ENCODE results near the gene DNAH8. TPM values are rescaled to one million over a fixed set of nuclear protein-coding genes. Genes with fewer than 3 reads are reported as not detected.

The DNAH8 gene
- total RNA-seq, 1 donor from 2014 or later: 0.05 TPM

- Mint-ChIP-seq H3K27me3 (ENCODE audit: low read depth) (peaks cover 53% of the 10 kb centered on the region), H3K27ac (ENCODE audit: unreplicated experiment) (no peak overlapping the region)
These were observed 261.8 kb downstream of the DNAH8 start for GRCh38 chr6:38976801-38977500.

GRCh38 chr6:38978139-38978704, 263.1 kb downstream of the DNAH8 start:
- no peak for DNase-seq (ENCODE audit: low read depth, low spot score)
- H3K4me1 Mint-ChIP-seq: no peaks in the 10 kb centered on the region
- no peaks in the 10 kb centered on the region for H3K36me3 Mint-ChIP-seq (ENCODE audit: low read depth)
- peaks cover 51% of the 10 kb centered on the region for H3K27me3 Mint-ChIP-seq (ENCODE audit: low read depth)
- H3K27ac Mint-ChIP-seq (ENCODE audit: unreplicated experiment): no peak overlapping the region
- H3K4me3 Mint-ChIP-seq: no peak overlapping the region
- TF ChIP-seq CTCF (conservative IDR thresholded peaks at IDR 0.05): no peak
- no peaks in the 10 kb centered on the region for H3K9me3 Mint-ChIP-seq

More at GRCh38 chr6:38976801-38977500, 261.8 kb downstream of the DNAH8 start:
- H3K9me3 Mint-ChIP-seq: no peaks in the 10 kb centered on the region
- H3K36me3 Mint-ChIP-seq (ENCODE audit: low read depth): no peaks in the 10 kb centered on the region
- no peak for TF ChIP-seq CTCF (conservative IDR thresholded peaks at IDR 0.05)
- DNase-seq (ENCODE audit: low read depth, low spot score): no peak
- no peaks in the 10 kb centered on the region for H3K4me1 Mint-ChIP-seq
- no peak overlapping the region for H3K4me3 Mint-ChIP-seq

DNA sequence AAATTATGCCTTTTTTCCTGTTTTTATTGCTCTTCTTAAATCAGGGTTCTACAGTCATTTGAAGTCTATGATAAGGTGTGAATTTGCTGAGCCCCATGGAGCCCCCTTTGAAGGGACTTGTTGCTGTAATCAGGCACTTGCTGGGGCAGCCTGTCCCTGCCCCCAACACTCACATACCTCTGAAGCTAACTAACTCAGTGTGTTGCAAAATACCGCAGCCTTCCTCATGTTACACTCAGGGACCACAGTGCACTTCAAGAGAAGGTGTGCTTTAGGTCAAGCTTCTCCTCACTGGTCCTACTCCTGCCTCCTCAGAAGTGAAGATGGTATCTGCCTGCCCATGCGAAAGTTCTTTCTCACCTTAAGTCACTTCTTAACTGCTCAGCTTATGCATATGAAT, 267.4 kb downstream of the DNAH8 start:
- no peaks in the 10 kb centered on the region for H3K4me1 Mint-ChIP-seq
- no peaks in the 10 kb centered on the region for H3K36me3 Mint-ChIP-seq (ENCODE audit: low read depth)
- H3K9me3 Mint-ChIP-seq: no peaks in the 10 kb centered on the region
- TF ChIP-seq CTCF (conservative IDR thresholded peaks at IDR 0.05): no peak
- no peak overlapping the region for H3K27ac Mint-ChIP-seq (ENCODE audit: unreplicated experiment)
- peaks cover 32% of the 10 kb centered on the region for H3K27me3 Mint-ChIP-seq (ENCODE audit: low read depth)
- H3K4me3 Mint-ChIP-seq: no peak overlapping the region
- no peak for DNase-seq (ENCODE audit: low read depth, low spot score)

DNA sequence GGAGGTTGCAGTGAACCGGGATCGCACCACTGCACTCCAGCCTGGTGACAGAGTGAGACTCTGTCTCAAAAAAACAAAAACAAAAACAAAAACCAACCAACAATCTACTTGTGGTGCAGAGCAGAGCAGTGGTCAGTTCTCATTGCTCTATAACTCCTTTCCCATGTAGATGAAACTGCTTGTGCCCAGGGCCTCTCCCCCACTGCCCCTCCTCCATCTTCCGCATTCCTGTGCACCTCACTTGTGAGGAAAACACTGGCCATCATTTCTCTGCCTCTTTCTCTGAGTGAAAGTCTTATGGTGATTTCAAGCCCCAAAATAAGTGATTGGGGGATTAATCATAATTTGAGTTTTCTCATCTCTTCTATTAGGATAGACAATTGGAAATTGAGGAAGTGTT, 269.6 kb downstream of the DNAH8 start:
- H3K27ac Mint-ChIP-seq (ENCODE audit: unreplicated experiment): no peak overlapping the region
- H3K4me1 Mint-ChIP-seq: no peaks in the 10 kb centered on the region
- peaks cover 16% of the 10 kb centered on the region for H3K27me3 Mint-ChIP-seq (ENCODE audit: low read depth)
- no peak overlapping the region for H3K4me3 Mint-ChIP-seq
- no peak for DNase-seq (ENCODE audit: low read depth, low spot score)
- H3K36me3 Mint-ChIP-seq (ENCODE audit: low read depth): no peaks in the 10 kb centered on the region
- TF ChIP-seq CTCF (conservative IDR thresholded peaks at IDR 0.05): no peak
- H3K9me3 Mint-ChIP-seq: no peaks in the 10 kb centered on the region

GRCh38 chr6:38985839-38986238, 270.7 kb downstream of the DNAH8 start:
- H3K4me3 Mint-ChIP-seq: no peak overlapping the region
- no peaks in the 10 kb centered on the region for H3K36me3 Mint-ChIP-seq (ENCODE audit: low read depth)
- no peak overlapping the region for H3K27ac Mint-ChIP-seq (ENCODE audit: unreplicated experiment)
- DNase-seq (ENCODE audit: low read depth, low spot score): no peak
- no peaks in the 10 kb centered on the region for H3K4me1 Mint-ChIP-seq
- H3K27me3 Mint-ChIP-seq (ENCODE audit: low read depth): peaks cover 11% of the 10 kb centered on the region
- no peaks in the 10 kb centered on the region for H3K9me3 Mint-ChIP-seq
- TF ChIP-seq CTCF (conservative IDR thresholded peaks at IDR 0.05): no peak
